HFFc6 (cell line): ENCODE data around the gene NR0B2. TPM values are rescaled to one million over a fixed set of nuclear protein-coding genes. Genes with fewer than 3 reads are reported as not detected.

ENCODE experiments used
- DNase-seq: peaks from one replicate; pipeline ENCODE4 v3.0.0-alpha.2; 2018
- H3K27ac Mint-ChIP-seq: 2 replicates; pipeline ENCODE4 v1.8.0; 2020; ENCODE audit warnings: mild to moderate bottlenecking, mixed read lengths
- H3K27me3 Mint-ChIP-seq: 2 replicates; pipeline ENCODE4 v1.8.0; 2021; ENCODE audit warnings: mild to moderate bottlenecking, moderate library complexity, mixed read lengths; ENCODE audit not compliant: insufficient read depth
- H3K36me3 Mint-ChIP-seq: 2 replicates; pipeline ENCODE4 v1.8.0; 2021; ENCODE audit warnings: low read depth, mixed read lengths
- H3K4me1 Mint-ChIP-seq: 2 replicates; pipeline ENCODE4 v1.8.0; 2020; ENCODE audit warnings: low read depth, mixed read lengths
- H3K4me3 Mint-ChIP-seq: 2 replicates; pipeline ENCODE4 v1.8.0; 2020; ENCODE audit warnings: mild to moderate bottlenecking, moderate library complexity, mixed read lengths
- H3K9me3 Mint-ChIP-seq: 2 replicates; pipeline ENCODE4 v1.8.0; 2020; ENCODE audit warnings: mild to moderate bottlenecking, mixed read lengths
- total RNA-seq, 6 experiments: library from RNA; stranded (reverse); fragmentation: NEBNext Ultra II Directional; extraction: Animal tissue kit (Norgen Biotek cat#: 25700); gene quantifications; 2 replicates in 1 of 6; 3 replicates in 5 of 6; pipeline ENCODE4 v1.2.3, GENCODE V29; 2021
- TF ChIP-seq, protein P1 (sequence below): fragments of 200-600 bp; sonication (generic); IDR thresholded peaks from 2 replicates; pipeline ENCODE4 v1.5.0; 2021; ENCODE audit warnings: antibody characterized with exemption, mild to moderate bottlenecking

NR0B2 gene
- total RNA-seq, 6 experiments from 2014 or later = not detected

GRCh38 chr1:26861889-26862378, 51.8 kb downstream of the NR0B2 start:
- DNase-seq = no peak
- no peak overlapping the region; the same call in 1 of the 2 replicates for H3K4me3 Mint-ChIP-seq

More at GRCh38 chr1:26861889-26862378, 51.8 kb downstream of the NR0B2 start:
- Mint-ChIP-seq H3K36me3 (no peaks in the 10 kb centered on the region), H3K27me3 (peaks cover 3% of the 10 kb centered on the region), H3K9me3 (no peaks in the 10 kb centered on the region), H3K4me1 (peaks cover 38% of the 10 kb centered on the region), H3K27ac (peak overlapping the region; percentile 24; the same call in 1 of the 2 replicates)
- TF ChIP-seq, protein P1, sequence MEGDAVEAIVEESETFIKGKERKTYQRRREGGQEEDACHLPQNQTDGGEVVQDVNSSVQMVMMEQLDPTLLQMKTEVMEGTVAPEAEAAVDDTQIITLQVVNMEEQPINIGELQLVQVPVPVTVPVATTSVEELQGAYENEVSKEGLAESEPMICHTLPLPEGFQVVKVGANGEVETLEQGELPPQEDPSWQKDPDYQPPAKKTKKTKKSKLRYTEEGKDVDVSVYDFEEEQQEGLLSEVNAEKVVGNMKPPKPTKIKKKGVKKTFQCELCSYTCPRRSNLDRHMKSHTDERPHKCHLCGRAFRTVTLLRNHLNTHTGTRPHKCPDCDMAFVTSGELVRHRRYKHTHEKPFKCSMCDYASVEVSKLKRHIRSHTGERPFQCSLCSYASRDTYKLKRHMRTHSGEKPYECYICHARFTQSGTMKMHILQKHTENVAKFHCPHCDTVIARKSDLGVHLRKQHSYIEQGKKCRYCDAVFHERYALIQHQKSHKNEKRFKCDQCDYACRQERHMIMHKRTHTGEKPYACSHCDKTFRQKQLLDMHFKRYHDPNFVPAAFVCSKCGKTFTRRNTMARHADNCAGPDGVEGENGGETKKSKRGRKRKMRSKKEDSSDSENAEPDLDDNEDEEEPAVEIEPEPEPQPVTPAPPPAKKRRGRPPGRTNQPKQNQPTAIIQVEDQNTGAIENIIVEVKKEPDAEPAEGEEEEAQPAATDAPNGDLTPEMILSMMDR = no peak

Other genes starting within 250 kb of the NR0B2 start
- 10 to 100 TPM; 46.1 to 51.2 (median 49.2) TPM for gene ARID1A, start 218.0 kb downstream of the NR0B2 start, total RNA-seq
- 10 to 100 TPM; 11.5 to 16.4 (median 13.6) TPM for gene PIGV, start 126.0 kb downstream of the NR0B2 start, total RNA-seq
- 10 to 100 TPM; 19.2 to 31.6 (median 23.8) TPM for gene ZDHHC18, start 87.3 kb downstream of the NR0B2 start, total RNA-seq
- gene SFN, start 50.8 kb downstream of the NR0B2 start, total RNA-seq = under 1 TPM in 4 of 6 experiments, not detected in 2; 0.11 to 0.28 (median 0.20) TPM
- 10 to 100 TPM; 28.4 to 39.3 (median 36.1) TPM for gene GPN2, start 23.7 kb downstream of the NR0B2 start, total RNA-seq
- 10 to 100 TPM in 3 of 6 experiments, 1 to 10 TPM in 3; 8.6 to 12.0 (median 10.2) TPM for gene GPATCH3, start 13.5 kb downstream of the NR0B2 start, total RNA-seq
- gene NUDC, start 7.8 kb upstream of the NR0B2 start, total RNA-seq = 10 to 100 TPM; 69.1 to 92.6 (median 87.6) TPM
- gene KDF1, start 46.5 kb upstream of the NR0B2 start, total RNA-seq = not detected
- gene TRNP1, start 79.7 kb upstream of the NR0B2 start, total RNA-seq = 100 to 1,000 TPM; 203 to 241 (median 217) TPM
- gene TENT5B, start 98.9 kb upstream of the NR0B2 start, total RNA-seq = 1 to 10 TPM; 3.1 to 5.5 (median 3.6) TPM
- gene SLC9A1, start 241.2 kb upstream of the NR0B2 start, total RNA-seq = 10 to 100 TPM; 37.1 to 51.0 (median 44.7) TPM